ENCODE data around the gene PRR27.

The PRR27 gene

GRCh38 chr4:70153937-70154336 lies at the start of gene PRR27:
Gene PRR27, plus strand, starts transcription at chr4:70154237. Its CDS starts 139 bp downstream, at chr4:70154376.
- no peak for DNase-seq

GRCh38 chr4:70110917-70111316 lies 43.1 kb upstream of the PRR27 start:
- no peak for DNase-seq

- DNase-seq = no peak
Observed at GRCh38 chr4:70113656-70114055, 40.4 kb upstream of the PRR27 start.

GRCh38 chr4:70114096-70114495 lies 39.9 kb upstream of the PRR27 start:
- DNase-seq = no peak

- DNase-seq = no peak
Observed at GRCh38 chr4:70120323-70120722, 33.7 kb upstream of the PRR27 start.

- no peak for DNase-seq
Observed at GRCh38 chr4:70133473-70133872, 20.6 kb upstream of the PRR27 start.

GRCh38 chr4:70138751-70139150 lies 15.3 kb upstream of the PRR27 start:
- DNase-seq = no peak

GRCh38 chr4:70151271-70151670 lies 2.8 kb upstream of the PRR27 start:
- DNase-seq = no peak

GRCh38 chr4:70152088-70152487 lies 1.9 kb upstream of the PRR27 start:
- no peak for DNase-seq

- DNase-seq = no peak
Observed at GRCh38 chr4:70158576-70158975, 4.5 kb downstream of the PRR27 start.

GRCh38 chr4:70177090-70177489 lies 23.1 kb downstream of the PRR27 start:
- DNase-seq = no peak

- no peak for DNase-seq
Observed at GRCh38 chr4:70178075-70178660, 24.1 kb downstream of the PRR27 start.

- DNase-seq = no peak
Observed at GRCh38 chr4:70179811-70180210, 25.8 kb downstream of the PRR27 start.

- no peak for DNase-seq
Observed at GRCh38 chr4:70181864-70182263, 27.8 kb downstream of the PRR27 start.

- DNase-seq = no peak
Observed at GRCh38 chr4:70182517-70183167, 28.6 kb downstream of the PRR27 start.

- DNase-seq = peak; percentile 40
Observed at GRCh38 chr4:70183168-70183939, 29.3 kb downstream of the PRR27 start.

- DNase-seq = no peak
Observed at GRCh38 chr4:70183940-70184246, 29.9 kb downstream of the PRR27 start.

- no peak for DNase-seq
Observed at GRCh38 chr4:70187216-70187615, 33.2 kb downstream of the PRR27 start.

GRCh38 chr4:70190579-70190978 lies 36.5 kb downstream of the PRR27 start:
- no peak for DNase-seq

- DNase-seq = no peak
Observed at GRCh38 chr4:70191647-70192046, 37.6 kb downstream of the PRR27 start.

- DNase-seq = no peak
Observed at GRCh38 chr4:70192895-70193294, 38.9 kb downstream of the PRR27 start.

GRCh38 chr4:70195425-70195824 lies 41.4 kb downstream of the PRR27 start, which contains the start of gene ODAM:
Gene ODAM, plus strand, starts transcription at chr4:70195725. Its CDS starts 819 bp downstream, at chr4:70196544.
- no peak for DNase-seq

- DNase-seq = no peak
Observed at GRCh38 chr4:70196857-70197256, 42.8 kb downstream of the PRR27 start.

GRCh38 chr4:70197842-70198241 lies 43.8 kb downstream of the PRR27 start:
- DNase-seq = no peak

Data from activated CD4-positive, alpha-beta T cell treated with anti-CD3 and anti-CD28 coated beads, Interleukin-2, Interleukin-6, amounts not matched to agents 100 ng/mL and 50 ng/mL, durations not matched to agents 16 hours and 8 hours (primary cell).